GM12801 (cell line): ENCODE measurements around the gene DGKH.

ENCODE experiments used
- CTCF ChIP-seq: IDR thresholded peaks from one replicate; pipeline ENCODE4 v1.5.1; 2011; ENCODE audit warnings: control low read depth; ENCODE audit not compliant: insufficient read length; ENCODE audit errors: extremely low read depth

Gene DGKH

GRCh38 chr13:42219876-42220275 lies 171.4 kb downstream of the DGKH start:
- TF ChIP-seq CTCF = no peak

GRCh38 chr13:42221121-42221765 lies 172.8 kb downstream of the DGKH start:
- TF ChIP-seq CTCF = no peak

- TF ChIP-seq CTCF = no peak
These were observed 175.2 kb downstream of the DGKH start for GRCh38 chr13:42223681-42224080.

GRCh38 chr13:42225051-42225450 lies 176.6 kb downstream of the DGKH start:
- TF ChIP-seq CTCF = no peak

- TF ChIP-seq CTCF = no peak
These were observed 180.1 kb downstream of the DGKH start for GRCh38 chr13:42228527-42228926.

GRCh38 chr13:42229287-42229686 lies 180.8 kb downstream of the DGKH start:
- no peak for TF ChIP-seq CTCF

GRCh38 chr13:42232671-42233070 lies 184.2 kb downstream of the DGKH start:
- no peak for TF ChIP-seq CTCF
